Amniotic stem cell (primary cell): Measurements from ENCODE around the gene THAP7.

Experiments
- DNase-seq: peaks from one replicate; lab custom pipeline; 2025; lab: John Stamatoyannopoulos, UW

Gene THAP7

GRCh38 chr22:21031545-21032036, 29.7 kb upstream of the THAP7 start:
- no peak for DNase-seq

DNA sequence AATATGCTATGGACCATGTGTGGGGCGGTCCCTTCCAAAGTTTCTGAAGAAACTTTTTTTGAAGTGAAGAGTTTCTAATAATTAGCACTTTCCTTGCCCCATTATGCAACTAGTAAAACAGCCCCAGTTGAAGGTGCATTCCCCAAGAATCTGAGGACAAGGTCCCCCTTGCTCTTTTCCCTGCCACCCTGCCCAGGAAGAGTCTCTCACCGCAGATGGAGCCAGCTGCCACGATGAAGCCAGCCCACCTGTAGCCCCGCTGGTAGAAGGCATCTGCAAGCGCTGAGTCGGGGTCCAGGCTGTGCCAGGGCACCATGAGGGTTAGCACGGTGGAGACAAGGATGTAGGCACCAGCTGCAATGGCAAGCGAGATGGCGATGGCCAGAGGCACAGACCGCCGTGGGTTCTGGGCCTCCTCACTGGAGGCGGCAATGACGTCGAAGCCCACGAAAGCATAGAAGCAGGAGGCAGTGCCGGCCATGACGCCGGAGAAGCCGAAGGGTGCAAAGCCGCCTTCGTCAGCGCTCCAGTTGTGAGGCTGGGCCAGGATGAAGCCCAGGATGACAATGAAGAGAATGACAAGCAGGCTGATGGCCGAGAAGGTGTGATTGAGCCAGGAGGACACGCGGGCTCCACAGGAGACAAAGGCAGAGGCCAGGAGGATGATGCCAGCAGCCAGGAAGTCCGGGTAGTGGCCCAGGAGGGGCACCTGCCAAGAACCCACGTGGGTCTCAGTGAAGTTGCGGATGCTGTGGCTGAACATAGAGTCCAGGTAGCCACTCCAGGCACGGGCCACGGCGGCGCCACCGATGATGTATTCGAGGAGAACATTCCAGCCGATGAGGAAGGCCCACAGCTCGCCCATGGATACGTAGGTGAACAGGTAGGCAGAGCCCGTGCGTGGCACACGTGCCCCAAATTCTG, 29.0 kb upstream of the THAP7 start:
- no peak for DNase-seq

DNA sequence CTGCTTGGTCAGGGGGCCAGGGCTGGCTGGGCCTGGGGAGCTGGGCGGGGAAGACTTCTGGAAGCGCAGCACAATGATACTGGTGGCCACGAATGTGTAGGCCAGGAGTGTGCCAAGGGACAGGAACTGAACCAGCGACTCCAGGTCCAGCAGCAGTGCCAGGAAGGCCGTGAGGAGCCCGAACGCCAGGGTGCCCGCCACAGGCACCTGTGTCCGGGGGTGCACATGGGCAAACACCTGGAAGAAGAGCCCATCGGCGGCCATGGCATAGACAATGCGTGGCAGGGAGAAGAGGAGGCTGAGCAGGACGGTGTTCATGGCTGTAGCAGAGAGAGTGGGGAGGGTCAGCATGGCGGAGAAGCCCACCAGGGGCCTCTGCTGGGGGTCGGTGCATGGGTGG, 28.1 kb upstream of the THAP7 start:
- DNase-seq: no peak

DNA sequence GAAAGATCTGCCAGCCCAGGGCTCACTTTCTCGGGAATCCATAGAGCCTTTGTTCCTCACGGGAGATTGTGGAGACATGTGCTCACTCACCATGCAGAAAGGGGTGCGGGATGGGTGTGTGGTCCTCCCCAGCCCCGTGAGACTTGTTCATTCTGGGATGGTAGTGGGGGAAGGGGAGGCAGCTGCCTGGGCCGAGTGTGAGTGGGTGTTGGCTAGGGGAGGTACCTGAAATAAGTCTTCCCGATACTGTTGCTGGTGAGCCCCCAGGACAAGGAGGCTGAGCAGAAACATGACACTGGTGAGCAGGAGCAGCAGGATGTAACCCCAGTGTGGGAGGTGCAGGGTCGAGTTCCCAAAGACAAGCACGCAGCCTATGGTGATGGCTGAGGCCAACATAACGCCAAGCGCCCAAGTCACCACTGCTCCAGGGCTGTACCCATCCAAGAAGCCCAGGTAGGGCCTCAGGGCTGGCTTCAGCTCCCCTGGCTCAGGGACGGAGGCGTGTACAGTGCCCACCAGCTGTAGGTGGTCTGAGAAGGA, 27.6 kb upstream of the THAP7 start:
- DNase-seq: no peak

GRCh38 chr22:21028277-21029251, 26.6 kb upstream of the THAP7 start:
- no peak for DNase-seq

GRCh38 chr22:21026783-21027692, 25.1 kb upstream of the THAP7 start:
- no peak for DNase-seq

DNA sequence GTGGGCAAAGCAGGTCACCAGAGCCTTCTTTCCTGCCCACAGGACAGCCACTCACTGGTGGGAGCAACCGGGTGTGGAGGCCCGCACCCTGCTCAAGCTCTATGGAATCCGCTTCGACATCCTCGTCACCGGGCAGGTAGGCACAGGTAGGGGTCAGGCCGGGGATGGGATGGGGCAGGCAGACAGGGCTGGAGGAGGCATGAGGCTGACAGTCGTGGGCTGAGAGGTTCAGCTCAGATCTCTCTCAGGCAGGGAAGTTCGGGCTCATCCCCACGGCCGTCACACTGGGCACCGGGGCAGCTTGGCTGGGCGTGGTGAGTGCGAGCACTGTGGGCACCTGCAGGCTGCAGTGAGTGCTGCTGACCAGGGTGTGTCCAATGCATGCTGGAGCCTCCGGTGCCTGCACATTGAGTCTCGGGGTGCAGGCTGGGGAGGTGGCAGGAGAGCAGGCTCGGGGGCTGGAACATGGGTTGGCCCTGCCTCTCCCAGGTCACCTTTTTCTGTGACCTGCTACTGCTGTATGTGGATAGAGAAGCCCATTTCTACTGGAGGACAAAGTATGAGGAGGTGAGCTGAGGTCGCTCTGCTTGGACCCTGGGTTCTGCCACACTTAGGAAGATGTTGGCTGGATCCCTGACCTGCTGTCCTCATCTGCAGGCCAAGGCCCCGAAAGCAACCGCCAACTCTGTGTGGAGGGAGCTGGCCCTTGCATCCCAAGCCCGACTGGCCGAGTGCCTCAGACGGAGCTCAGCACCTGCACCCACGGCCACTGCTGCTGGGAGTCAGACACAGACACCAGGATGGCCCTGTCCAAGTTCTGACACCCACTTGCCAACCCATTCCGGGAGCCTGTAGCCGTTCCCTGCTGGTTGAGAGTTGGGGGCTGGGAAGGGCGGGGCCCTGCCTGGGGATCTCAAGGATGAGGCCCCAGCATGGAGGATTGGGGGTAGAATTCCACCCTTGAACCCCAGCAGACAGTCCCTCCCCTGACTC, 24.1 kb upstream of the THAP7 start:
- DNase-seq: no peak

GRCh38 chr22:21025266-21025665, 23.3 kb upstream of the THAP7 start:
- no peak for DNase-seq

GRCh38 chr22:21022955-21023614, 21.2 kb upstream of the THAP7 start:
- no peak for DNase-seq

DNA sequence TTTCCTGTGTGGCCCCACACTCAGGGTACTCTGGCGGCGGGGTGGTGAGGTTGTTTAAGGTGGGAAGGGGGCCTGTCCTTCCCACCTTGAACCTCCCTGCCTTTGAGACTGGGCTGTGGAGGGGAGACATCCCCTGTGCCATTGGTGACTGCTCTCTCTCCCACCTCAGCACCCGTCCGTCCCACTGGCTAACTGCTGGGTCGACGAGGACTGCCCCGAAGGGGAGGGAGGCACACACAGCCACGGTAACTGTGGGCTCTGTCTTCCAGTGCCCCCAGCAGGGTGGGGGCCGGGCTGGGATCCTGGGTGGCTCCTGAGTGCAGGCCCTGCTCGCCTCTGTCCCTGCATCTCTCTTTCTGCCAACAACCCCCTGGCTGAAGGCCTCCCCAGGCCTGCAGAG, 20.6 kb upstream of the THAP7 start:
- no peak for DNase-seq

DNA sequence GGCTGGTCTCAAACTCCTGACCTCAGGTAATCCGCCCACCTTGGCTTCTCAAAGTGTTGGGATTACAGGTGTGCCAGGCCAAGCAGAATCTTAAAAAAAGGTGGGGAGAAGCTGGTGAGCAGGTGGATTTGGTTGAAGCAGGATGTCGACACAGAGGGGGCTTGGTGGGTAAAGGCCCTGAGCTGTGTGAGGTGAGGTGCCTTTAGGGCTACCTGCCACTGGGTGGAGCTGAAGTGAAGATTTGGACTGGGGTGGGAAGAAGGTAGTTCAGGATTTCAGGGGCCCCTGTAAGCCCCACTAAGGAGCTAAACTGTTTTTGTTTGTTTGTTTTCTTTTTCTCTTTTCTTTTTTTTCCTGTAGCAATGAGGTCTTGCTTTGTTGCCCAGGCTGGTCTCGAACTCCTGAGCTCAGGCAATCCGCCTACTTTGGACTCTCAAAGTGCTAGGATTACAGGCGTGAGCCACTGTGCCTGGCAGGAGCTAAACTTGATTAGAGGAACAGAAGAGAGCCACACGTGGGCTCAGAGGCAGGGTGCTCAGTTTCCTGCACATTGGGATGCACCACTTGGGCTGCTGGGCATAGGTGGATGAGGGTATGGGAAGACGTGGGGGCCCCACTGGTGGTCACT, 19.0 kb upstream of the THAP7 start:
- DNase-seq: no peak

GRCh38 chr22:21018314-21018713, 16.4 kb upstream of the THAP7 start:
- DNase-seq: no peak

DNA sequence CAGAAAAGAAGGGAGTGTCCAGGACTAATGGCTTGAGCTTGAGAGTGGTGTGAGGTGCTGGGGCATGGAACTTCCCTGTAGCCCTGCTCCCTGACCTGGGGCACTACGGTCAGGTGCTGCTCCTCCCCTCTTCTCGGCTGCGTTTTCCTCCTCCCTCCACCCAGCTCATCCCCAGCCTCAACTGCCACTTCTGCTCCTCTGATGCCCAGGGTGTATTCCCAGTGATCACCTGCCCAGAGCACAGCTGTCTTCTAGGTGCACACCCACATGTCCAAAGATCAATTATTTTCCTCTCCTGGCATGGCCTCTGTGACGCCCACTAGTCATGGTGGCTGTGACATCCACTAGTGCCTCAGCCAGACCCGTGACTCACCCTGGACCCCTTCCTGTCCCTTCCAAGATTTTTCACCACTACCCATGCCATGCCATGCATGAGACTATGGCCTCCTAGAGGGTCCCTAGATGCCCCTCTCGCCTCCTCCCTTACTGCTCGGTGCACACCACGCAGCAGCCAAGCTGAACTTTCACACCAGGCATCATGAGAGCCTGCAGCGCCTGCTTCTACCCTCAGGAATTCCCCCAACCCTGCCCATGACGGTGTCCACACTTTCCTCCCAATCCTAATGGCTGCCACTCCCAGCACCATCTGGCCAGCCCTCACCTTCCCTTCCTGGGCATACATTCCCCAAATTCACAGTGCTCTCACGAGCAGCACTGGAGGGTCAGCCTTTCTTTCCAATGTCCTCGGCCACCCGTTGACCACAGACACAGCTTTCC, 14.9 kb upstream of the THAP7 start:
- no peak for DNase-seq

DNA sequence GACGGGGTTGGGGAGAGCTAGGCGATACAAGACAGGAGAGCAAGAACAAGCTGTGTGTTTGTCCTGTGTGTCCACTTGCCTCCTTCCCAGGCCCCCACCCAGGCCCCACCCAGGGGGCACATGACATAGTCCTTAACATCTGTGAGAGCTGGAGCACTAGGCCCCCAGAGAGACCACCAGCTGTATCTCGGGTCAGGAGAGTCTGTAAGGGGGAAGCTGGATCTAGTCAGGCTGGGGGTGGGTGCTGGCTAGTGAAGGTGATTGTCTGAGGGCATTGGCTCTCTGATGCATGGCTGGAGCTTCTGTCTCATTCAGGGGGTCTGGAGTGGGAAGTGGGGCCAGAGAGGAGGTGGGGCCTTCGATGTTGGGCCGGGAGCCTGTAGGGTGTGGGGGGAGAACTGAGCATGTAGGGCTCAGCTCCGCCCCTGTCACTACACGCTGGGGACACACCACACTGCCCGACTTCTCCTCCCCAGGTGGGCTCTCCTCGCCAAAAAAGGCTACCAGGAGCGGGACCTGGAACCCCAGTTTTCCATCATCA, 13.6 kb upstream of the THAP7 start:
- no peak for DNase-seq

DNA sequence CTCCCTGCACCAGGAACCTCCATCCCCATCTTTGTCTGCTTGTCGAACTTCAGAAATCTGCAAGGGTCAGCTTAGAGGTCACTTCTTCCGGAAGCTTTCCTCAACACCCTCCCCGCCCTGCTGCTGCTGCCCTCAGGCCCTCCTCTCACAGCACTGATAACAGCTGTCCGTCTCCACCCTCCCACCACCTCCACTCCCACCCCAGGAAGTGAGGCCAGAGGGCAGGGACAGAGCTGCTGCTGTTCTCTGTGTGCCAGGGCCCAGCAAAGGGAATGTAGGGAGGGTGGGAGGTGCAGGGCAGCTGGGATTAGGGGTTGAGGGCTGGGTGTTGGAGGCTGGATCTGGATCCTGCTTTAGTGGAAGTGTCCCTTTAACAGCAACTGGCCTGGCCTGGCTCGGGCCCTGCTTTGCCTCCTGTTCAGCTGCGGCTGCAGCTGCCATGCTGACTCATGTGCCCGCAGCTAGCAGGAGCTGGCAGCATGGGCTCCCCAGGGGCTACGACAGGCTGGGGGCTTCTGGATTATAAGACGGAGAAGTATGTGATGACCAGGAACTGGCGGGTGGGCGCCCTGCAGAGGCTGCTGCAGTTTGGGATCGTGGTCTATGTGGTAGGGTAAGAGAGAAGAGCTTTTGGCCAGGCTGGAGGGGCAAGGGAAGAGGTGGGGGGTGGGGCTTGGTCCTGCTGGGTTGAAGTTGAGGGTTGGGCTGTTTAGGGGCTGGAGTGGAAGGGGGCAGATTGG, 13.0 kb upstream of the THAP7 start, which contains the start of gene P2RX6:
Gene P2RX6 (plus strand): TSS at position 440 of the 740 bp plus-strand sequence. CDS start 10 bp downstream, at position 450.
- DNase-seq: no peak

- DNase-seq: peak; percentile 82
These were observed 12.3 kb upstream of the THAP7 start for GRCh38 chr22:21014202-21014725.
